Measurements from ENCODE around the gene ACVR1.

- no peak for TF ChIP-seq REST (IDR thresholded peaks at IDR 0.05; ENCODE audit: low read depth, low read length)
- no peak for TF ChIP-seq CTCF (IDR thresholded peaks at IDR 0.05)
- no peak for TF ChIP-seq RCOR1 (IDR thresholded peaks at IDR 0.05; ENCODE audit: low read length)
These were observed 44.6 kb upstream of the ACVR1 start for GRCh38 chr2:157920736-157921135.

All from SK-N-SH (cell line).